GM10266 (cell line): ENCODE measurements around the gene TRMT10A.

Experiments used
- DNase-seq: peaks from one replicate; pipeline ENCODE4 v3.0.0; 2012; ENCODE audit errors: extremely low spot score
- TF ChIP-seq, protein P1 (sequence below): IDR thresholded peaks from 2 replicates; pipeline ENCODE4 v1.5.1; 2012; ENCODE audit warnings: mild to moderate bottlenecking, low read depth; ENCODE audit not compliant: control insufficient read depth, insufficient read depth; ENCODE audit errors: missing control alignments

Gene TRMT10A, protein sequence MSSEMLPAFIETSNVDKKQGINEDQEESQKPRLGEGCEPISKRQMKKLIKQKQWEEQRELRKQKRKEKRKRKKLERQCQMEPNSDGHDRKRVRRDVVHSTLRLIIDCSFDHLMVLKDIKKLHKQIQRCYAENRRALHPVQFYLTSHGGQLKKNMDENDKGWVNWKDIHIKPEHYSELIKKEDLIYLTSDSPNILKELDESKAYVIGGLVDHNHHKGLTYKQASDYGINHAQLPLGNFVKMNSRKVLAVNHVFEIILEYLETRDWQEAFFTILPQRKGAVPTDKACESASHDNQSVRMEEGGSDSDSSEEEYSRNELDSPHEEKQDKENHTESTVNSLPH

DNA sequence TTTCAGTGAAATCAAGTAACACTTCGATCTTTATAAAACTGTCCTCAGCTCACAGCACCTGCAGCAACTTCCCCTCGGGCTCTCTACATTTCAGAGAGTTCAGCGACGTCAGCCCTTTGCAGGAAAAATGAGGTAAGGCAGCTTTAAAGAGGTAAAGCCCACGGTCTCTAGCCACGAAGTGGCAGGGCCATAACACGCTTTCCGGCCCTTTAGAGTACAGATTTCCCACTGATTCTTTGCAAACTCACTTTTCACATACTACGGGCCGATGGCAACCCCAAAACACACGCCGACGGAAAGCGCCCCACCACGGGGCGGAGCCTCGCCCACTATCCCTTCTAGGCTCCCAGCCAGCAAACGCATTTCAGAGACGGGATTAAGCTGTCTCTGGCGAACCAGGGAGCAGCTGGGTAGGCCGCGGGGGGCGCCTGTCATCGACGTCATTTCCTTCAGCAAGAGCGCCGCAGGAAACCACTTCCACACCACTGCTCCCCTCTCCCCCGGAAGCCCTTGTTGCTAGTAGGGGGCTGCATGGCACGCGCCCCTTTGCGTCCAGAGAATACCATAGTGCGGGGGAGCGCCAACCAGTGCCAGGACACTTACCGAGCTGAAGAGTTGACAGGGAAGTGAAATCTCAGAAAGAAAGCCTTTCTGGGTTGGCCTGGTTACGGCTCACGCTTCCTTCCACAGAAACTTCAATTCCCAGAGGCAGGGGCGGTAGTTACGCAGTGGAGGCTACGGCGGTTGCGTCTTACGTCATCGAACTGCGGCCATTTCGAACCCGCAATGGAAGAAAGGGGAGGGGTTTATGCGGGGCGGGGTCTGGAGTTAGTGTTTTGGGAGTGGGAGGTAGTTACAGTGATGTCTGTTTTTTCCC lies at the start of gene TRMT10A:
TRMT10A (minus strand) TSS at position 730 of the 877 bp plus-strand sequence. CDS start 4,701 bp downstream, outside the sequence.
- TF ChIP-seq, protein P1, sequence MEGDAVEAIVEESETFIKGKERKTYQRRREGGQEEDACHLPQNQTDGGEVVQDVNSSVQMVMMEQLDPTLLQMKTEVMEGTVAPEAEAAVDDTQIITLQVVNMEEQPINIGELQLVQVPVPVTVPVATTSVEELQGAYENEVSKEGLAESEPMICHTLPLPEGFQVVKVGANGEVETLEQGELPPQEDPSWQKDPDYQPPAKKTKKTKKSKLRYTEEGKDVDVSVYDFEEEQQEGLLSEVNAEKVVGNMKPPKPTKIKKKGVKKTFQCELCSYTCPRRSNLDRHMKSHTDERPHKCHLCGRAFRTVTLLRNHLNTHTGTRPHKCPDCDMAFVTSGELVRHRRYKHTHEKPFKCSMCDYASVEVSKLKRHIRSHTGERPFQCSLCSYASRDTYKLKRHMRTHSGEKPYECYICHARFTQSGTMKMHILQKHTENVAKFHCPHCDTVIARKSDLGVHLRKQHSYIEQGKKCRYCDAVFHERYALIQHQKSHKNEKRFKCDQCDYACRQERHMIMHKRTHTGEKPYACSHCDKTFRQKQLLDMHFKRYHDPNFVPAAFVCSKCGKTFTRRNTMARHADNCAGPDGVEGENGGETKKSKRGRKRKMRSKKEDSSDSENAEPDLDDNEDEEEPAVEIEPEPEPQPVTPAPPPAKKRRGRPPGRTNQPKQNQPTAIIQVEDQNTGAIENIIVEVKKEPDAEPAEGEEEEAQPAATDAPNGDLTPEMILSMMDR, result no peak
- peak; percentile 84 for DNase-seq

DNA sequence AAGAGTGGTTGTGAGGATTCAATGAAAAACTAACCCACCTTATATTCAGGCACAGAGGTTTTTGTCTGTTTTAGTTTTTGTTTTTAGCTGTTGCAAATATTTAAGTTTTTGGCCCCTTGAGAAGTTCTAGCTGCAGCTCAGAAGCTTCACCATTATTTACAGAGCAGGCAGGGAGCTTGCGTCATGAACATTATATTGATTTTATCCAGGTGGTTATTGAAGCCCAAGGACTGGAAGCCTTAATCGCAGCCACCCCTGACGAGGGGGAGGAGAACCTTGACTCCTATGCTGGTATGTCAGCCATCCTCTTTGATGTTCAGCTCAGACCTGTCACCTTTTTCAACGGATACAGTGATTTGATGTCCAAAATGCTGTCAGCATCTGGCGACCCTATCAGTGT lies 48.9 kb upstream of the TRMT10A start:
- TF ChIP-seq, protein P1, result no peak
- DNase-seq, result no peak

DNA sequence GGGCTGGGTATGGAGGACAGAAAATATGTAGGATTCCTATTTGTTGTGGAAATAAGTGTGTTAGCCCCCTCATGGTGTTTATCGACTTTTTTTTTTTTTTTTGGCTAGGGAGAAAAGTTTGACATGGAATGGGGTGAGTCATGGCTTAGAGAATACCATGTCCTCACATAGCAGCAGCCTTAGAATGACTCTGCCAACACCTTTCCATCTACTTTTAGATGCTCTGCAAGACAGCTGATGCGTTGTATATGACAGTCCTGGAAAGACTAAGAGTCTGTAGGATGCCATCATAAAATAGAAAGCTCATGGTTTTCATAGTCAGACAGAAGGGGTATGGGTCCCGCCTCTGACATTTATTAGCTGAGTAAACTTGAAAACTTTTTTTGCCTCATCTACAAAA lies 48.4 kb upstream of the TRMT10A start:
- TF ChIP-seq, protein P1, result no peak
- DNase-seq, result no peak

DNA sequence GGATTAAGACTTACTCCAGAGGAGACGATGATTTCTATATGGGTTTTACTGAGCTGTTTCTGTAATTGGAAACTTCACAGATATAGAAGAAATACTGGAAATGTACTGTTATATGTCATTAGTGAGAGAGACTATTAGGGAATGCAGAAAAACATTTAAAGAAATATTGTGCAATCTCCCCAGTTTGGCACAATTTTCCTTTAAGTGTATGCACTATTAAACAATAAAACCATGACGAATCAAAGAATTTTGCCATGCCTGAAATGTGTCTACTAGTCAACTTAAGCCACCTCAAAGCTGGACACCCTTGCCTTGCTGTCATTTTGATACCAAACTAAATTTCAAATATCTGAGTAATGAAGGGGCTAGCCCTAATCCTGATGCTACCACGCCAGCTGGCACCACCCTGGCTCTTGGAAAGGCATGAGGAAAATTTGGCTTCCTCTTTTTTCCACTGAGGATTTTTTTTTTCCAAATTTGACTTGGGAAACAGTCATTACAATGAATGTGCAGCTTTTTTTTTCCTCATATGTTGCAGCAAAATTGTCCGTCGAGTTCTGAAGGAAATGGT lies 46.9 kb upstream of the TRMT10A start:
- DNase-seq, result no peak
- TF ChIP-seq, protein P1, result no peak

DNA sequence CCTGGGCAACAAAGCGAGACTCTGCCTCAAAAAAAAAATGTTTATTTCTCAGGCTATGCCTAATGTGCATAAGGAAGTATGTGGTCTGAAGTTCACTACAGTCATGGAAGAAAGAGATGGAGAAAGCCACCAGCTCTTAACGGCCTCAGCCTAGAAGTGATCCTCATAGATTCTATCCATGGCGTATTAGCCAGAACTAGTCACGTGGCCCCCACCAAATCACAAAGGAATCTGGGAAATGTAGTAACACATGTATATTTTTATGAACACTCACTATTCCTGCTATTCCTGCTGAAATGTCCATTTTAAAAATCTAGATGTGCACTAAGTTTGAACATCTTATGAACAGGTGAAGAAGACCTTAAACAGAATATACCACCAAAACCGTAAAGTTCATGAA lies 44.6 kb upstream of the TRMT10A start:
- no peak for DNase-seq
- TF ChIP-seq, protein P1, result no peak

DNA sequence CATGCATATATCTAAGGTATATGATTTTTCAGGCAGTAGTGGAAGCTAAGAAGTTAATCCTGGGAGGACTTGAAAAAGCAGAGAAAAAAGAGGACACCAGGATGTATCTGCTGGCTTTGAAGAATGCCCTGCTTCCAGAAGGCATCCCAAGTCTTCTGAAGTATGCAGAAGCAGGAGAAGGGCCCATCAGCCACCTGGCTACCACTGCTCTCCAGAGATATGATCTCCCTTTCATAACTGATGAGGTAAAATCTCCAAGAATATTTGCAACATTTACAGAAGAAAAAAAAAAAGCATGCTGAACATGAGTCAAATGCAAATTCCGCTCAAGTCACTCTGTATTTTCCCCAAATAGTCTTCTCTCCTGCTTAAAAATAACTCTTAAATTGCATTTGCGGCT lies 42.9 kb upstream of the TRMT10A start:
- DNase-seq, result no peak
- TF ChIP-seq, protein P1, result no peak
